Measurements from ENCODE around the gene ABCA4.

- TF ChIP-seq CTCF (IDR thresholded peaks at IDR 0.05) = peak in 5 of 6 experiments; percentile 33 to 70 (median 63)
- TF ChIP-seq POLR2A (IDR thresholded peaks at IDR 0.05) = no peak
Measured at GRCh38 chr1:94039514-94039870, 81.5 kb downstream of the ABCA4 start.

Data from Peyer's patch (tissue), 4 donors.